NOMO-1 treated with DMSO at 0.1 percent for 48 hours (cell line): ENCODE measurements around the gene TP73.

Experiments
- DNase-seq: peaks from one replicate; lab custom pipeline; 2025; ENCODE audit not compliant: unreplicated experiment; lab: John Stamatoyannopoulos, UW

Gene TP73

GRCh38 chr1:3685222-3685621 is 32.9 kb downstream of the TP73 start:
- no peak for DNase-seq

DNA sequence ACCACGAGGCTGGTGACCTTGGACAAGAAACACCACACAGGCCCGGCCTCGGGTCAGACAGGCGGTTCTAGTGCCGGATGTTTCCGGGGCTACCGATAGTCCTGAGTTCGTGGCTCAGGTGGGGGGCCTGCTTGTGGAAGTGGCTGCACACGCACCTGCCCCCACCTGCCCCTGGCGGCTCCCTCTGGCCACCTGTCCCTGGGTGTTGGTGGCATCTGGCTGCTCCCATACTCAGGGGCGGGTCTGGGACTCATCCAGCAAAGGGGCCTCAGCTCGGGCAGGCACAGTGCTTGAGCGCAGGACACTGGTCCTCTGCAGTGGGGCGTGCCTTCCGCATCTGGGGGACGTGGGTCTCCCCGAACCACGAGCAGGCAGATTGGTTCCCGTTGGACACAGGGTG is 33.6 kb downstream of the TP73 start:
- no peak for DNase-seq

DNA sequence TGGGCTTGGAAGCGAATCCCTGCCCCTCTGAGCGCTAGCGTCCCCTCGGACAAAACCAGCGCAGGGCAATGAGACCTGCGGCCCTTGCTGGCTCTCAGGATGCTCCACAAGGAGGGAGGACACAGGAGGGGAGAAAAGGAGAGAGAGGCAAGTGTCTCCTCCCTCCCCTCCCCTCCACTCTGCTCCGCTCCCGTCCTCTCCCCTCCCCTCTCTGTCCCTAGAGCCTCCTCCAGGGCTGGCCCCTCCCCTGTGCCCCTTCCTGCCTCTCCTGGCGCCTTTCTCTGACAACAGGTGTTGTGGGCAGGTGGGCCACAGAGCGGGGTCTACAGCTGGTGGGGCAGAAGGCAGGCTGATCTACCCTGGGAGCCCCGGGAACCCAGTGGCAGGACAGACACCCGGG is 35.2 kb downstream of the TP73 start:
- DNase-seq = no peak

DNA sequence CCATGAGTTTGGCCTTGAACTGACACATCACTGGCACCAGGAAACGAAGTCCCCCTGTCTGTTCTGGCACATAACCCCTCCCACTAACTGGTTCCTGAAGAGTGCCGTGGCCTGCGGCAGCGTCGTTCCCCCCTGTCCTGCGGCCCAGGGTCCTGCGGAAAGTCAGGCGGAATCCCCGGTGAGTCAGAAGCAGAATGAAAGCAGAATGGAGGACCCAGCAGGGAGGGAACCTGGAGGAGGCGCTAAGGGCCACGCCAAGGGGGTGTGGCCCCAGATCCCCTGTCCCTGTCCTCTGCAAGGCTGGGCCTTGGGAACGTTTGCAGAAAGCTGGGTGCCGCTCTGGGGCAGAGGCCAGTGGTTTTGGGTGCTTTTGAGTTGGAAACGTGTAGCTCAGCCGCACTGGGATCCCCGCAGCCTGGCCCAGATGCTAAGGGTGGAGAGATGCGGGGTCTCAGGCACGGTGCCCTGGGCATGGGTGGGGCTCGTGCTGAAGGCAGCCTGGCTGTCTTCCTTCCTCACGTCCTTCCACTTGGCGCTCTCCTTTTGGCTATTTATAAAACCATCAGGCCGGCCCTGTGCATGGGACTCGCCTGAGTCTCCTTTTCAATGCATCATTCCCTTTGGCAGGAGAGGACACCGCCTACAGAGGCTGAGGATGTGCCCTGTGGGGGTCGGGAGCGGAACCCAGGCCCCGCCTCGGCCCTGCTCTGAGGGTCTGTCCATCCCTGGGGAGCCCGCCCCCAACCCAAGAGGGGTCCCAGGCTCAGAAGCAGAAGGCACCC is 36.2 kb downstream of the TP73 start:
- no peak for DNase-seq

DNA sequence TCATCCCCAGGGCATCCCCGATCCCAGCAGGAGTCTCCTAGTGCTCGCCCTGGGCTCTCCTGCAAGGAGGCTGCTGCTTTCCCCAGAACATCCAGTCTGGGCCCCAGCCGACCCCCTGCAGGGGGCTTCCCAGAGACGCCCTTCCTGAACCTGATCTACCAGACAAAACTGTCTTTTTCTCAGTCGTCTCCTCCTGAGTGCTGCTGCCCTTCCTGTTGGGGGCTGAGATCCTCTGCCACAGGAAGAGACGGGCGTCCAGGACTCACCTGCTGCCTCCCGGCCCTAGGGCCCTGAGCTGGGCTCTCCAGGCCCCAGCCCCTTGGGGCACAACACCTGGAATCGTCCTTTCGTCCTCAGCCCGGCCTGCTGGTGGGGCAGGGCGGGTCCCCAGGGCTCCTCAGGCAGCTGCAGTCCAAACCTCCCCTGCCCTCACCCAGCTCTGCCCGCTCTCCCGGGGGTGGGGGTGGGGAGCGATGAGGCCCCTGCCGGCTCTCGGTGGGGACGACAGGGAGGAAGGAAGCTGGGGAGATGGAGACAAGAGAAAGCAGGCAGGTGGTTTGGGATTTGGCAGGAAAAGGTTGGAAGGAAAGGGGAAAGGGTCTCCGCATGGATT is 36.9 kb downstream of the TP73 start:
- DNase-seq = no peak

GRCh38 chr1:3690282-3691065 is 38.2 kb downstream of the TP73 start:
- no peak for DNase-seq

DNA sequence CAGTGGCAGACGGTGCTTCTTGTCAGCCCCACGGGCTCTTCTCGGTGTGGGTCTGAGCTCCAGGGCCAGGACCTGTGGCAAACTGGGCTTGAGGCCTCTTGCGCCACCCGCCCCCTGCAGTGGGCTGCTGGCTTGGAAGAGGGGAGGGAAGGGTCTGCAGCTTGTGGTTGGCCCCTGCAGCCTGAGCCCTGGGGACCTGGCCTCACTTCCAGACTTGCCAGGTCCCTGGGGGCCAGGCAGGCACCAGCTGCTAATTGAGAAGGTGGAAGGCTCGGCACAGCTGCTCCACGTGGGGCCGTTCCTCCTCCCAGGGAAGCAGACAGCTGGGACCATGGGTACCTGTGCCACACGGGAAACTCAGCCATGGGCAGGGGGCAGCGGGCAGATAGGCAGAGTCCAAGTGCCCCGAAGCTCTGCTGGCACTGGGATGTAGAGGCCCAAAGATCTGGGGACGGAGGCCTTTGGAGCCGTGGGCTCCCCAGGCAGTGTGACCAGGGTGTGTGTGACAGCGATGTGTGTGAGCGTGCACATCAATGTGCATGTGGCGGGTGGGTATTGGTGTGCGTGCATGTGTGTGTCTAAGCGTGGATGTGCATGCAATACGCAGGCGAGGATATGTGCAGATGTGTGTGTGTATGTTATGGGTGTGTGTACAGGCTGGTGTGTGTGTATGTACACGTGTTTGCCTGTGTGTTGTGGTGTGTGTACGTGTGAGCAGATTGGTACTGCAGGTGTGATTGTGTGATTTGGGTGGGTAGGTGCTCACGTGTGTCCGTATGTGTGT is 39.3 kb downstream of the TP73 start:
- no peak for DNase-seq

GRCh38 chr1:3692598-3692997 is 40.3 kb downstream of the TP73 start:
- no peak for DNase-seq

- DNase-seq = no peak
Observed at GRCh38 chr1:3693321-3693720, 41.0 kb downstream of the TP73 start.

- DNase-seq = no peak
Observed at GRCh38 chr1:3695326-3696217, 43.3 kb downstream of the TP73 start.

- no peak for DNase-seq
Observed at GRCh38 chr1:3696689-3697088, 44.4 kb downstream of the TP73 start.

DNA sequence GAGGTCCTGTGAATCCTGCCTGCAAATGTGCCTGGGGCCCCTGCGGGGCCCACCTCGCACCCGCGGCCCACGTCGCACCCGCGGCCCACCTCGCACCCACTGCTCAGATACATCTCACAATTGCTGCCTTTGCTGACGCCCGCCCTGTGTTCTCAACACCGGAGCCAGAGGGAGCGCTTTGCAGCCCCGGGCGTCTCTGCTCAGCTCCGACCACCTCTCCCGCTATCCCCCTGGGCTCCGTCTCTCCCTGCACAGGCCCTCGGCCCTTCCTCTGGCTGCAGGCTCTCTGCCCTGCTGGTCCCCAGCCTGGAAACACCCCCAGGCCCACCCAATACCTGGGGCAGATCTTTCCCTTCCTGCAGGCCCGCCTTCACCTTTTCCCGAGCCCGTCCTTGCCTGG is 44.8 kb downstream of the TP73 start:
- no peak for DNase-seq

GRCh38 chr1:3697810-3698209 is 45.5 kb downstream of the TP73 start:
- no peak for DNase-seq

GRCh38 chr1:3698660-3699408 is 46.5 kb downstream of the TP73 start:
- DNase-seq = no peak

DNA sequence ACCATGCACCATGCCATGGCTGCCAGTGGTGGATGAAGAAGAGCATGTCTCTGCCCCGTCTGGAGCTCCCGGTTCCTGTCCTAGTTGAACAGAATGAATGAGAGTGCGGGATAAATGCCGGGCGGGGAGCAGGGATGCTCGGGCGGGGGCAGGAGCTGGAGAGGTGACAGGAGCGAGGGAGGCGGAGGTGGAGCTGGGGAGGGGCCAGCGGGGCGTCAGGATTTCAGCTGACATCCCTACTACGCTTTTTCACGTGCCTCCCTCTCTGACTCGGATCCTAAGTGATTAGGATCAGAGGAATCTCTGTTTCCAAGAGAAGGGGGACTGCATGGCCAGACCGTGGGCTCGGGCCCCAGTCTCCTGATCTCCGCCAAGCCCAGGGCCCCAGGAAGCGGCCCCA is 47.3 kb downstream of the TP73 start:
- no peak for DNase-seq

- DNase-seq = no peak
Observed at GRCh38 chr1:3700631-3701030, 48.3 kb downstream of the TP73 start.

DNA sequence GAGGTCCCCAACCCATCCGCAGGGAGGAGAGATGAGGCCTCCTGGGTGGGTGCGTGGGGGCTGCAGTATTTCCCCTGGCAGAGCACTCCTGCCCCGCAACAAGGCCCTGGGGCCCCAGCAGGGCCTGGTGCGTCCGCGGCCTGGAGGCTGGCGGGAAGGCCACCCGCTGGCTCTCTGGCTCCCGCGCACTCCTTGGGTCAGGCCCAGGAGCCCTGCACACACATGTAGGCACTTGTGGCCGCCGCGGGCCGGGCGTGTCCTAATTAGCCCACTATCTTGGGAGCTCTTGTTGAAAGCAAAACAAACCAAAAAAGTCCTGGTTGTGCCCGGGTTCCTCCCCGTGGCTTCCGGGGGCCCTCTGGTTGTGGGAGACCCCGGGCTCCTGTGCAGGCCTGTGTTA is 50.2 kb downstream of the TP73 start:
- DNase-seq = no peak

GRCh38 chr1:3702990-3703728 is 50.8 kb downstream of the TP73 start:
- no peak for DNase-seq

DNA sequence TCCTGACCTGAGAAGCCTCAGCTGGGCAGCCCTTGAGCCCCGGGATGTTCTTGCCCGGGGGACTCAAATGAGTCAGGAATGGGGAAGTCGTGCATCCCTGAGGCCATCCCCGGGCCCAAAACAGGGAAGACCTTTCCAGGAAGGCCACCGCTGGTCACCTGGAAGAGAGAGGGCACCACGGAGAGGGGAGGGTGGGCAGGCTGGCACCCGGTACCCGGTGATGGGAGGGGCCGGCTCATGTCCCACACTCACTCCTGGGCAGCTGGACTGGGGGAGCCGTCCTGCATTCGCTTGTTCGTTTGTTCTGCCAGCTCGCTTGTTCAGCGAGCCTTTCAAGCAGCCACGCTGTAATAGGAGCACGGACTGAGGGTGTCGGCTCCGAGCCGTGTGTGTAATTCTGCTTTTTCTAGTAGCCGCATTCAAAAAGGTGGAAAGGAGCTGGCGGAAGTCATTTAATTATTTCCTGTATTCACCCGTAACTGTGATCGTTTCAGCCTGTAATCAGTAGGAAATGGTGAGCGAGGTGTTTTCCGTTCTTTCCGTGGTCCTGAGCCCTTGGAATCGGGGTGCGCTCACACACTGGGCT is 51.6 kb downstream of the TP73 start:
- DNase-seq = peak; percentile 62
